Measurements from ENCODE around the gene STPG2.

Gene STPG2

GRCh38 chr4:97868097-97868496 lies 275.2 kb downstream of the STPG2 start:
- H3K27me3 ChIP-seq (ENCODE audit: low read depth, low read length) = no peaks in the 10 kb centered on the region
- H3K27ac ChIP-seq (ENCODE audit: low read length) = no peak overlapping the region
- H3K4me3 ChIP-seq (ENCODE audit: low read depth in 1 of 2, low read length in 2 of 2) = no peak overlapping the region
- H3K4me1 ChIP-seq (ENCODE audit: control insufficient read depth in 1 of 2, insufficient read depth in 2 of 2, low read length in 2 of 2) = no peaks in the 10 kb centered on the region
- H3K36me3 ChIP-seq (ENCODE audit: control insufficient read depth in 1 of 2, insufficient read depth in 2 of 2, low read length in 2 of 2) = no peaks in the 10 kb centered on the region
- no peaks in the 10 kb centered on the region for H3K9me3 ChIP-seq (ENCODE audit: control insufficient read depth in 1 of 2, low read length in 2 of 2)

GRCh38 chr4:97867557-97868091 lies 275.7 kb downstream of the STPG2 start:
- Histone ChIP-seq H3K4me1 (ENCODE audit: control insufficient read depth in 1 of 2, insufficient read depth in 2 of 2, low read length in 2 of 2) (no peaks in the 10 kb centered on the region), H3K27me3 (ENCODE audit: low read depth, low read length) (no peaks in the 10 kb centered on the region), H3K9me3 (ENCODE audit: control insufficient read depth in 1 of 2, low read length in 2 of 2) (no peaks in the 10 kb centered on the region), H3K4me3 (ENCODE audit: low read depth in 1 of 2, low read length in 2 of 2) (no peak overlapping the region), H3K27ac (ENCODE audit: low read length) (no peak overlapping the region), H3K36me3 (ENCODE audit: control insufficient read depth in 1 of 2, insufficient read depth in 2 of 2, low read length in 2 of 2) (no peaks in the 10 kb centered on the region)

- H3K36me3 ChIP-seq (ENCODE audit: control insufficient read depth in 1 of 2, insufficient read depth in 2 of 2, low read length in 2 of 2) = no peaks in the 10 kb centered on the region
- H3K4me1 ChIP-seq (ENCODE audit: control insufficient read depth in 1 of 2, insufficient read depth in 2 of 2, low read length in 2 of 2) = no peaks in the 10 kb centered on the region
- H3K4me3 ChIP-seq (ENCODE audit: low read depth in 1 of 2, low read length in 2 of 2) = no peak overlapping the region
- H3K27me3 ChIP-seq (ENCODE audit: low read depth, low read length) = no peaks in the 10 kb centered on the region
- H3K9me3 ChIP-seq (ENCODE audit: control insufficient read depth in 1 of 2, low read length in 2 of 2) = no peaks in the 10 kb centered on the region
- no peak overlapping the region for H3K27ac ChIP-seq (ENCODE audit: low read length)
Measured at GRCh38 chr4:97866821-97867556, 276.3 kb downstream of the STPG2 start.

GRCh38 chr4:97851115-97851514 lies 292.2 kb downstream of the STPG2 start:
- H3K36me3 ChIP-seq (ENCODE audit: control insufficient read depth in 1 of 2, insufficient read depth in 2 of 2, low read length in 2 of 2) = no peaks in the 10 kb centered on the region
- peaks cover 0 to 8% of the 10 kb centered on the region in 2 donors for H3K9me3 ChIP-seq (ENCODE audit: control insufficient read depth in 1 of 2, low read length in 2 of 2)
- no peaks in the 10 kb centered on the region for H3K4me1 ChIP-seq (ENCODE audit: control insufficient read depth in 1 of 2, insufficient read depth in 2 of 2, low read length in 2 of 2)
- H3K27me3 ChIP-seq (ENCODE audit: low read depth, low read length) = no peaks in the 10 kb centered on the region
- H3K27ac ChIP-seq (ENCODE audit: low read length) = no peak overlapping the region
- no peak overlapping the region for H3K4me3 ChIP-seq (ENCODE audit: low read depth in 1 of 2, low read length in 2 of 2)

GRCh38 chr4:97845758-97846157 lies 297.5 kb downstream of the STPG2 start:
- Histone ChIP-seq H3K27me3 (ENCODE audit: low read depth, low read length) (no peaks in the 10 kb centered on the region), H3K4me1 (ENCODE audit: control insufficient read depth in 1 of 2, insufficient read depth in 2 of 2, low read length in 2 of 2) (no peaks in the 10 kb centered on the region)

DNA sequence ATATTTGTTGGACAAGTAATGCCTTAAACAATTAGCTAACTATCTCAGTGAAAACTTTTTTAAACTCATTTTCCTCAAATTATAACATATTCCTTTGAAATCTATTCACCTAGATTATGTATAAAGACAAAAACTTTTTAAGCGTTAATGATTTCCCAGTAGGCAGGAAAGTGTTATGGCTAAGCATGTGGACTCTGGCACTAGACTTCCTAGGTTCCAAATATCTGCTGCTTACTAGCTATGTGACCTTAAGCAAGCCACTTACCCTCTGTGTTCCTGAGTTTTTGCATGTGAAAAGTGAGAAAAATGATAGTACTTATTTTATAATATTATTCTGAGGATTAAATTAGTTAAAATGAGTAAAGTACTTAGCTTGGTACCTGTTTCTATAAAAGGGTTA lies 301.8 kb downstream of the STPG2 start:
- no peak overlapping the region for H3K4me3 ChIP-seq (ENCODE audit: low read depth in 1 of 2, low read length in 2 of 2)
- no peaks in the 10 kb centered on the region for H3K4me1 ChIP-seq (ENCODE audit: control insufficient read depth in 1 of 2, insufficient read depth in 2 of 2, low read length in 2 of 2)
- H3K27ac ChIP-seq (ENCODE audit: low read length) = no peak overlapping the region
- no peaks in the 10 kb centered on the region for H3K36me3 ChIP-seq (ENCODE audit: control insufficient read depth in 1 of 2, insufficient read depth in 2 of 2, low read length in 2 of 2)
- no peaks in the 10 kb centered on the region for H3K27me3 ChIP-seq (ENCODE audit: low read depth, low read length)
- H3K9me3 ChIP-seq (ENCODE audit: control insufficient read depth in 1 of 2, low read length in 2 of 2) = no peaks in the 10 kb centered on the region

More at GRCh38 chr4:97845758-97846157, 297.5 kb downstream of the STPG2 start:
- Histone ChIP-seq H3K27ac (ENCODE audit: low read length) (no peak overlapping the region), H3K4me3 (ENCODE audit: low read depth in 1 of 2, low read length in 2 of 2) (no peak overlapping the region), H3K9me3 (ENCODE audit: control insufficient read depth in 1 of 2, low read length in 2 of 2) (no peaks in the 10 kb centered on the region), H3K36me3 (ENCODE audit: control insufficient read depth in 1 of 2, insufficient read depth in 2 of 2, low read length in 2 of 2) (no peaks in the 10 kb centered on the region)

GRCh38 chr4:97836662-97837061 lies 306.6 kb downstream of the STPG2 start:
- Histone ChIP-seq H3K9me3 (ENCODE audit: control insufficient read depth in 1 of 2, low read length in 2 of 2) (no peaks in the 10 kb centered on the region), H3K4me3 (ENCODE audit: low read depth in 1 of 2, low read length in 2 of 2) (no peak overlapping the region), H3K36me3 (ENCODE audit: control insufficient read depth in 1 of 2, insufficient read depth in 2 of 2, low read length in 2 of 2) (no peaks in the 10 kb centered on the region), H3K27ac (ENCODE audit: low read length) (no peak overlapping the region), H3K4me1 (ENCODE audit: control insufficient read depth in 1 of 2, insufficient read depth in 2 of 2, low read length in 2 of 2) (no peaks in the 10 kb centered on the region), H3K27me3 (ENCODE audit: low read depth, low read length) (no peaks in the 10 kb centered on the region)

- no peaks in the 10 kb centered on the region for H3K4me1 ChIP-seq (ENCODE audit: control insufficient read depth in 1 of 2, insufficient read depth in 2 of 2, low read length in 2 of 2)
- no peaks in the 10 kb centered on the region for H3K36me3 ChIP-seq (ENCODE audit: control insufficient read depth in 1 of 2, insufficient read depth in 2 of 2, low read length in 2 of 2)
- H3K4me3 ChIP-seq (ENCODE audit: low read depth in 1 of 2, low read length in 2 of 2) = no peak overlapping the region
- peaks cover 0 to 2% of the 10 kb centered on the region in 2 donors for H3K9me3 ChIP-seq (ENCODE audit: control insufficient read depth in 1 of 2, low read length in 2 of 2)
- no peaks in the 10 kb centered on the region for H3K27me3 ChIP-seq (ENCODE audit: low read depth, low read length)
- H3K27ac ChIP-seq (ENCODE audit: low read length) = no peak overlapping the region
Measured at GRCh38 chr4:97828646-97829045, 314.6 kb downstream of the STPG2 start.

DNA sequence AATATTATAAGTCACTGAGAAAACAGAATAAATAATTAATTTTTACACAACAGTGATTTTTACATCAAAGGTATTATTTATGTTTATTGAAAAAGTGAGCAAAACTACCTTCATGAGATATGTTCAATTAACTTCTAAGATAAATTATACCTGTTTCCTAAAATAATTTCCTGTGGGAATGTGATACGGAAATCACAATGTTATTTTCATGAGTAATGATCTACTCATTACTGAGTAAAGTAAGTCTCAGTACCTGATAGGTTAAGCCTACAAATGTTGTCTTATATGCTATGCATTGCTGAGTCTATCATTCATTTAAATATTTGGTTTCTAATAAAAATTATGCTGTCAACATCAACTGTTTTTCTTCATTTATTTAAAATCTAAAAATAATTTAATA lies 324.0 kb downstream of the STPG2 start:
- Histone ChIP-seq H3K36me3 (ENCODE audit: control insufficient read depth in 1 of 2, insufficient read depth in 2 of 2, low read length in 2 of 2) (no peaks in the 10 kb centered on the region), H3K27me3 (ENCODE audit: low read depth, low read length) (no peaks in the 10 kb centered on the region), H3K4me3 (ENCODE audit: low read depth in 1 of 2, low read length in 2 of 2) (no peak overlapping the region), H3K4me1 (ENCODE audit: control insufficient read depth in 1 of 2, insufficient read depth in 2 of 2, low read length in 2 of 2) (no peaks in the 10 kb centered on the region), H3K9me3 (ENCODE audit: control insufficient read depth in 1 of 2, low read length in 2 of 2) (no peaks in the 10 kb centered on the region), H3K27ac (ENCODE audit: low read length) (no peak overlapping the region)

DNA sequence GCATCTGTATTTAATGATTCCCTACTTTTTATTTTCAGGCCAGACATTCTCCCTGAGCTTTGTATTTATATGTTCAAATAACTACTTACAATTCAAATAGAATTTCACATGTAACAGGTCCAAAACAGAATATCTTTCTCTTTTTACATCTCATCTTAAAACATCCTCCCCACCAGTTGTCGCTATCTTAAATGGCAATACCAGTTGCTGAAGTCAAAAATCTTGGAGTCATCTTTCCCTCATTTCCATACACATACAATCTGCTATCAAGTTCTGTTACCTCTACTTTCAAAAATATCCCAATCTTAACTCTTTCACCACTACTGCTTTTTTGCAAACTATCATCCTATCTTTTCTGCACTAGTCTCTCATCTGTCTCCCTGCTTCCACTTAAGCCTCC lies 330.5 kb downstream of the STPG2 start:
- Histone ChIP-seq H3K27me3 (ENCODE audit: low read depth, low read length) (no peaks in the 10 kb centered on the region), H3K4me3 (ENCODE audit: low read depth in 1 of 2, low read length in 2 of 2) (no peak overlapping the region), H3K9me3 (ENCODE audit: control insufficient read depth in 1 of 2, low read length in 2 of 2) (no peaks in the 10 kb centered on the region), H3K27ac (ENCODE audit: low read length) (no peak overlapping the region), H3K36me3 (ENCODE audit: control insufficient read depth in 1 of 2, insufficient read depth in 2 of 2, low read length in 2 of 2) (no peaks in the 10 kb centered on the region), H3K4me1 (ENCODE audit: control insufficient read depth in 1 of 2, insufficient read depth in 2 of 2, low read length in 2 of 2) (no peaks in the 10 kb centered on the region)

DNA sequence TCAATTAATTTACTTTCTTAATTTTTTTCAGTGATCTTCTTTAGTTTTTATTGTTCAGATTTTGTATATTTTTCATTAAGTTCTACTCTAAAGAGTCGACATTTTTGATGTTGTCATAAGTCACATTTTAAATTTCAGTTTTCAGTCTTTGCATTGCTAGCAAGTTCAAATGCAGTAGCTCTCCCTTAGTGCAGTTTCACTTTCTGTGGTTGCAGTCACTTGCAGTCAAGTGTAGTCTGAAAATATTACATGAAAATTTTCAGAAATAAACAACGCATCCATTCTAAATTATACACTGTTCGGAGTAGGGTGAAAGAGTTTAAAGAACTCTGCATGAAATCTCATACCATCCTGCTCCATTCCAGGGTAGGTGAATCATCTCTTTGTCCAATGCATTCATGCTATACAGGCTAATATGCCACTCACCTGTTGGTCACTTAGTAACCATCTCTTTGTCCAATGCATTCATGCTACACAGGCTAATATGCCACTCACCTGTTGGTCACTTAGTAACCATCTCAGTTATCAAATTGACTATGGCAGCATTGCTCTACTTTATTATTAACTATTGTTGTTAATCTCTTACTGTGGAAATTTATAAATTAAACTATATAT lies 356.9 kb downstream of the STPG2 start:
- Histone ChIP-seq H3K4me1 (ENCODE audit: control insufficient read depth in 1 of 2, insufficient read depth in 2 of 2, low read length in 2 of 2) (no peaks in the 10 kb centered on the region), H3K9me3 (ENCODE audit: control insufficient read depth in 1 of 2, low read length in 2 of 2) (peaks cover 0 to 3% of the 10 kb centered on the region in 2 donors), H3K4me3 (ENCODE audit: low read depth in 1 of 2, low read length in 2 of 2) (no peak overlapping the region), H3K36me3 (ENCODE audit: control insufficient read depth in 1 of 2, insufficient read depth in 2 of 2, low read length in 2 of 2) (no peaks in the 10 kb centered on the region), H3K27ac (ENCODE audit: low read length) (no peak overlapping the region), H3K27me3 (ENCODE audit: low read depth, low read length) (no peaks in the 10 kb centered on the region)
